Peyer's patch (tissue), 4 donors: ENCODE data around the gene LMAN1. TPM values are rescaled to one million over a fixed set of nuclear protein-coding genes. Genes with fewer than 3 reads are reported as not detected.

Experiments used
- DNase-seq, 3 donors: peaks; one replicate each; pipeline ENCODE4 v3.0.0-alpha.2; 2017 to 2019
- H3K27ac ChIP-seq, 4 donors: fragments of 200-600 bp; sonication (generic); one replicate each; pipeline ENCODE4 v1.5.1; 2016 to 2019
- H3K27me3 ChIP-seq, 2 donors: fragments of 200-600 bp; sonication (generic); one replicate each; pipeline ENCODE4 v1.5.1; 2019
- H3K36me3 ChIP-seq, 3 donors: fragments of 200-600 bp; sonication (generic); one replicate each; pipeline ENCODE4 v1.5.1; 2016 to 2019
- H3K4me1 ChIP-seq, 4 donors: fragments of 200-600 bp; sonication (generic); one replicate each; pipeline ENCODE4 v1.5.1; 2016 to 2019
- H3K4me3 ChIP-seq, 4 donors: fragments of 200-600 bp; sonication (generic); 1 replicate in 3 of 4; 2 replicates in 1 of 4; pipeline ENCODE4 v1.5.1; 2016 to 2019; ENCODE audit warnings: mild to moderate bottlenecking in 1 of 4
- H3K9me3 ChIP-seq, 4 donors: fragments of 200-600 bp; sonication (generic); one replicate each; pipeline ENCODE4 v1.5.1; 2016 to 2019; ENCODE audit warnings: mild to moderate bottlenecking in 1 of 4
- POLR2A ChIP-seq, 2 donors: fragments of 450-650 bp; IDR thresholded peaks; one replicate each; pipeline ENCODE4 v1.5.1; 2017; ENCODE audit warnings: antibody characterized with exemption in 2 of 2, mild to moderate bottlenecking in 2 of 2, moderate library complexity in 2 of 2
- total RNA-seq, 4 donors: library from RNA; depleted of rRNA; stranded (reverse); fragments of >200 nt; gene quantifications; one replicate each; pipeline ENCODE4 v1.1.0, GENCODE V29; 2016
- TF ChIP-seq, protein P1 (sequence below), 6 experiments: fragments of 450-650 bp in 4 of 6; fragments of 200-600 bp in 2 of 6; sonication (generic) in 1 of 6; IDR thresholded peaks; one replicate each; pipeline ENCODE4 v1.5.1; 2017 to 2019; ENCODE audit warnings: antibody characterized with exemption in 6 of 6, mild to moderate bottlenecking in 3 of 6, moderate library complexity in 1 of 6

Gene LMAN1
- total RNA-seq, 4 donors from 2014 or later, result 59.7 to 78.5 (median 63.2) TPM

DNA sequence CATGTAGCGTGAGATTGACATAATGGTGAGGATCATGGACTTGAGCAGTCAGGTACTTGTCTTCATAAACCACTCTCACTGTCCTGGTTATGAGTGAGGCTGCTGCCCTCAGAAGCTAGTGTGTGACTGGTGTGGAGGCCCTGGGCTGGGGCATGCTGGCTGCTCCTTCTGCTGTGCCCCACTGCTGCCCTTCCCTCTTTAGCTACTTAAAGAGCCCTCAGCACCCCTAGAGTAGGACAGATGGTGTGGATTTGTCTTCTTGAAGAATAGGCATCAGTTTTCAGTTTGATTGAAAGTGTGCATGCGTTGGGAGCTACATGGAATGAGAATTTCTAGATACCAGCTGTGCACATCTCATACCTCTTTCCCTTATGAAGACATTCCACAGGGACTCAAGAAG, 56.1 kb downstream of the LMAN1 start:
- Histone ChIP-seq H3K4me3 (no peak overlapping the region), H3K27me3 (no peaks in the 10 kb centered on the region), H3K36me3 (no peaks in the 10 kb centered on the region), H3K4me1 (no peaks in the 10 kb centered on the region), H3K27ac (no peak overlapping the region), H3K9me3 (no peaks in the 10 kb centered on the region)
- TF ChIP-seq, protein P1, sequence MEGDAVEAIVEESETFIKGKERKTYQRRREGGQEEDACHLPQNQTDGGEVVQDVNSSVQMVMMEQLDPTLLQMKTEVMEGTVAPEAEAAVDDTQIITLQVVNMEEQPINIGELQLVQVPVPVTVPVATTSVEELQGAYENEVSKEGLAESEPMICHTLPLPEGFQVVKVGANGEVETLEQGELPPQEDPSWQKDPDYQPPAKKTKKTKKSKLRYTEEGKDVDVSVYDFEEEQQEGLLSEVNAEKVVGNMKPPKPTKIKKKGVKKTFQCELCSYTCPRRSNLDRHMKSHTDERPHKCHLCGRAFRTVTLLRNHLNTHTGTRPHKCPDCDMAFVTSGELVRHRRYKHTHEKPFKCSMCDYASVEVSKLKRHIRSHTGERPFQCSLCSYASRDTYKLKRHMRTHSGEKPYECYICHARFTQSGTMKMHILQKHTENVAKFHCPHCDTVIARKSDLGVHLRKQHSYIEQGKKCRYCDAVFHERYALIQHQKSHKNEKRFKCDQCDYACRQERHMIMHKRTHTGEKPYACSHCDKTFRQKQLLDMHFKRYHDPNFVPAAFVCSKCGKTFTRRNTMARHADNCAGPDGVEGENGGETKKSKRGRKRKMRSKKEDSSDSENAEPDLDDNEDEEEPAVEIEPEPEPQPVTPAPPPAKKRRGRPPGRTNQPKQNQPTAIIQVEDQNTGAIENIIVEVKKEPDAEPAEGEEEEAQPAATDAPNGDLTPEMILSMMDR (IDR thresholded peaks at IDR 0.05), result no peak
- no peak for TF ChIP-seq POLR2A (IDR thresholded peaks at IDR 0.05)
- no peak for DNase-seq

DNA sequence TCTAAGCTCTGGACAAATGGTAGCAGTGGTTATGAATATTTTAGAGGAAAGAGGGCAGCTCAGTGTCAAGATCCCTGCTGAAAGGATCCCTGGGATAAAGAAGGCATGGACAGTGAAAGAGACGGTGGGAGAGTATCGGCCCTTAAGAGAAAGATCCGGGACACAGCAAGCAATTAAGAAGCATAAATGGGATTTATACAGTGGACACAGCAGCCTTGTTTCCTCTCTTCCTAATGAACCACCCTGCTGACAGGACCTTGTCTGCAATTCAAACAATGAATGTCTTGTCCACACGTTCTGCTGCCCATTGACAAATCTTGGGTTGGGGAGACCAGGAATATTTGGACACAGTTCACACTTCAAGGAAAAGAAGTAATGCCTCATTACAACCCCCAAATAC, 57.1 kb downstream of the LMAN1 start:
- Histone ChIP-seq H3K4me3 (no peak overlapping the region), H3K36me3 (no peaks in the 10 kb centered on the region), H3K9me3 (no peaks in the 10 kb centered on the region), H3K27me3 (no peaks in the 10 kb centered on the region), H3K27ac (no peak overlapping the region), H3K4me1 (no peaks in the 10 kb centered on the region)
- no peak for DNase-seq
- TF ChIP-seq POLR2A (IDR thresholded peaks at IDR 0.05), result no peak
- TF ChIP-seq, protein P1 (IDR thresholded peaks at IDR 0.05), result no peak

DNA sequence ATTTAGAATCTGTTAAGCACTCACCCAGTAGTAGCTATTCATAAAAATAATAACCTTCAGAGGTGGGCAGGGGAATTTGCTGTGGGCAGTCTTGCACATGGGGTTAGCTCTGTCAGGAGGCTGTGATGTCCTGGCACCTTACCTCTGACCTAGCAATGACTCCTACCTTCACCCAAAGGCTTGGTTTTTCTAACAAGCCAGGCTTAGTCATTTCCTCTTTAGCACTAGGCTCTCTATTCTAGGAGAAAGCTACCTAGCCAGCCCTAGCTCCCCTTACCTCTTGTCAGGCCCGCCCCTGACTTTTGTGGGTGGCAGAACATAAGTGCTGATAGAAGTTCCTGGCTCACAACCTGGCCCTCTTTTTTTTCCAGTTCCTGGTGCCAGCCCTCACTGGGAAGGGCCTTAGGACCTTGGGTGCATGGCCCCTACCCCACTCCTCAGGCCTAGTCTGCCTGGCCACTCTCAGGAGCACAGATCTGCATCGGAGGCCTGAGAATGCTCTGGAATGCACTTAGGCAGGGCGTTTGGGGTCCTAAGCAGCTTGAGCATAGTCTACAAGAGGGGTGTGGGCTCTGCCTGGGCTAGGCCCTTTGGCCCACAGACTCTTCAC, 58.3 kb downstream of the LMAN1 start:
- Histone ChIP-seq H3K4me3 (no peak overlapping the region), H3K9me3 (no peaks in the 10 kb centered on the region), H3K36me3 (no peaks in the 10 kb centered on the region), H3K4me1 (no peaks in the 10 kb centered on the region), H3K27ac (no peak overlapping the region), H3K27me3 (no peaks in the 10 kb centered on the region)
- no peak for DNase-seq
- no peak for TF ChIP-seq POLR2A (IDR thresholded peaks at IDR 0.05)
- TF ChIP-seq, protein P1 (IDR thresholded peaks at IDR 0.05), result no peak

DNA sequence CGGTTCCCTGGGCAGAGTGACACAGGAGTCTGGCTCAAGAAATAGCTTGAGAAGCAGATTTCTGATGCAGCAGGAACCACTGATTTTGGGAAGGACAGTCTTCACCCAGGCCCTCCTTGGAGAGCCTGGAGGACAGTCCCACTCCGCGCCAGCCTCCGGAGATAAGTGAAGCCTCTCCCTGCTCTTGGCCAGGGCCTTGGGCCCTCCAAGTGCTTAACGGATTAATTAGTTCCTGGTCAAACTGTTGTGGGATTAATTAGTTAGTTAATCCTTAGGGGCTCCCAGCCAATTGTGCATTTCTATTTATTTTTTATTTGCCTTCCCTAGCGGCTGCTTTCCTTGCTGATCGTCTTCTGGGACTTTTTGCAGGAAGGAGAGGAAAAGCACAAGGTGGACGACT, 60.2 kb downstream of the LMAN1 start:
- Histone ChIP-seq H3K27ac (no peak overlapping the region), H3K4me1 (no peaks in the 10 kb centered on the region), H3K27me3 (no peaks in the 10 kb centered on the region), H3K4me3 (no peak overlapping the region), H3K36me3 (no peaks in the 10 kb centered on the region), H3K9me3 (no peaks in the 10 kb centered on the region)
- TF ChIP-seq, protein P1 (IDR thresholded peaks at IDR 0.05), result no peak
- no peak for TF ChIP-seq POLR2A (IDR thresholded peaks at IDR 0.05)
- DNase-seq, result no peak

DNA sequence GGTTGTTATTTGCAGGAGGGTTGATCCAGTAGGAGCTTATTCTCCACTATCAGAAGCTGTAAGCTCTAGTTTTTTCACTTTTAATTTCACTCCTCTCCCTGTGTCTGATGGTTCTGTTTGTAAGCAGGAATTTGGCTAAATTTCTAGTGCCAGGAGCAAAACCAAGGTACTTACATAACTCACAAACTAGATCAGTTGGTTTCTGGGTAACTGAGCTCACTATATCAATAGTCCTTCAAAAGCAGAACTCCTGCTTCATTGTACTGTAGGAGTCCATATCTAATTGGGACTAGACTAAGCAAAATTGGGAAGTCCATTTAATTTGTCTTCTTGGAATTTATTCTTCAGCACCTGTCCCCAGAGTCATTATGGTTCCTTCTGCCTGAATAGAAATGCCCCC, 65.7 kb downstream of the LMAN1 start:
- Histone ChIP-seq H3K9me3 (no peaks in the 10 kb centered on the region), H3K4me1 (no peaks in the 10 kb centered on the region), H3K27ac (no peak overlapping the region), H3K4me3 (no peak overlapping the region), H3K27me3 (no peaks in the 10 kb centered on the region), H3K36me3 (no peaks in the 10 kb centered on the region)
- no peak for TF ChIP-seq POLR2A (IDR thresholded peaks at IDR 0.05)
- TF ChIP-seq, protein P1 (IDR thresholded peaks at IDR 0.05), result no peak
- no peak for DNase-seq

DNA sequence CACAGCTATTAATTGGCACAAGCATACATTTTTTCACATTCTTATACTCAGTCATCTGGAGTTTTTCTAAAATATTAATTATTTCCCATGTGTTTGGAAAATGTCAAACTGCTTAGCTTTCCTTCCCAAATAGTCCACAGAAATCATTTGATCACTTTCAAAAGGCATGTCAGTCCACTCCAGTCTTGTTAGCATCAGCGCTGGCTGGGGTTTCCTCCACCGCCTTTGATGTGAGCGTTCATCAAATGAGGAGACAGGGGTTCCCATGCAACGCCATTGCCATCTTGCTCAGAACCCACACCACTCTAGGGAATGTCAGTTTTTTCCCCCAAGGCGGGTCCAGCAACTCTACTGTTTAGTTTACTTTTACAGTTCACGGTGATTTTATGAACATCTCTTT, 72.7 kb downstream of the LMAN1 start:
- H3K36me3 ChIP-seq, result no peaks in the 10 kb centered on the region
- H3K27me3 ChIP-seq, result no peaks in the 10 kb centered on the region
- no peak for DNase-seq
- TF ChIP-seq, protein P1 (IDR thresholded peaks at IDR 0.05), result no peak
- no peak for TF ChIP-seq POLR2A (IDR thresholded peaks at IDR 0.05)
- H3K9me3 ChIP-seq, result no peaks in the 10 kb centered on the region
- H3K4me3 ChIP-seq, result no peak overlapping the region
- no peaks in the 10 kb centered on the region for H3K4me1 ChIP-seq
- no peak overlapping the region for H3K27ac ChIP-seq
